ENCODE data around the gene MN1.

MN1 gene

DNA sequence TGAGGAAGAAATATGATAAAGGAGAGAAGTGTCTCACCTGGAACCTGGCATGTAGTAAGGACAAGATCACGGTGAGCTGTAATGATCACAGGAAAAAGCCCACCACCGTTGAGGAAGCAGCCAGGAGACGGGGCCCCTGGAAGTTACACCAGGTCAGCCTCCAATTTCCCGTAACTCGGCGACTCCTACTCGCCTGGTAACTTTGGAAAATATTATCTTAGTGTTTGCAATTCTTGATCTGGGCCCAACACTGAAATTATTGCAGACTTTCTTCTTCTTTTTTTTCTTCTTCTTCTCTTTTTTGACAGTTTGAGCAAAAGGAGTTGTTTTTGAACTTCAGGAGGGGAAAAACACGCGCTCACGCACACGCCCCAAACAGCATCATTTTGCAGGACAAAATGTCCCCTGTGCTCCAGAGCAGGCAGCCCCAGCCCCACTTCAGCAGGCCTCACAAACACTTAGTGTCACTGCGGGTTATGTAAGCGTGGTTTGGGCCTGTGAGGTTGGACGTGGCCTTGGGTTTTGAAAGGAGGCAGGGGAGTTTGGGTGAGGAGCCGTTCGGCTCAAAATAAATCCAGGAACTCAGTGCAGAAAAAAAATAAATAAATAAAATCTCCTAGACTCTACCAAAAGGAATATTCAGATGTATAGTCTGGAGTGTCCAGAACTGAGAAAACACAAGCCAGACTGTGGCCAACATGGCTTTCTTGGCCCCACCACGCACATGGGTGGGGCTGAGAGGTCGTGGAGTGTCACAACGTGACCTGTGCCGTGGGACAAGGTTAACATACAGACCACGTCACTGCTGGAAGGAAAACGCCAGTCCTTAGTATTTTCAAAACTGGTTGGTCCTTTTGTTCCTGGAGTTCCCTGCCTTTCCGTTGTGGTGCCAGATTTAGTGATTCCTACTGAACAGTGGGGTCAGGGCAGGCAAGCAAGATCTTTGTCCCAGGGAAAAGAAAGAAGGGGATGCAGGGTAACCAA, 26.3 kb upstream of the MN1 start:
- in situ Hi-C loops (cut with MboI; ENCODE audit: low sequenced_read_pairs): no loop called here

DNA sequence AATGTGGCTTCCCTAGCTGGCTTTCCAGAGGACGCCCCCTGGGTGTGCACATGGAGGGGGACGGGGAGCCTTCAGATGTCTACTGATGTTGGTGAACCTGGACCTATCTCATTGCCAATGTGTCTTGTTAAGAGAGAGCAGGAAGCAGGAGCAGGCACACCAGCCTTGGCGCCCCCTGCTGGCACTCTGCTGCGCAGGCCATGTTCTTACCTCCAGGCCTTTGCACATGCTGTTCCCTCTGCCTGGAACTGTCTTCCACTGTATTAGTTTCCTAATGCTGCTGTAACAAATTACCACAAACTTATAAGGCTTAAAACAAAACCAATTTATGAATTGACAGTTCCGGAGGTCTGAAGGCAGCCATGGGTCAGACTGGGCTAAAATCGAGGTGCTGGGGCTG, 23.6 kb upstream of the MN1 start:
- in situ Hi-C loops (cut with MboI; ENCODE audit: low sequenced_read_pairs): no loop called here

GRCh38 chr22:27823221-27823620, 21.7 kb upstream of the MN1 start:
- in situ Hi-C loops (cut with MboI; ENCODE audit: low sequenced_read_pairs): no loop called here

GRCh38 chr22:27820896-27821866, 19.6 kb upstream of the MN1 start:
- in situ Hi-C loops (cut with MboI; ENCODE audit: low sequenced_read_pairs): no loop called here

GRCh38 chr22:27816552-27816951, 15.0 kb upstream of the MN1 start:
- in situ Hi-C loops (cut with MboI; ENCODE audit: low sequenced_read_pairs): no loop called here

DNA sequence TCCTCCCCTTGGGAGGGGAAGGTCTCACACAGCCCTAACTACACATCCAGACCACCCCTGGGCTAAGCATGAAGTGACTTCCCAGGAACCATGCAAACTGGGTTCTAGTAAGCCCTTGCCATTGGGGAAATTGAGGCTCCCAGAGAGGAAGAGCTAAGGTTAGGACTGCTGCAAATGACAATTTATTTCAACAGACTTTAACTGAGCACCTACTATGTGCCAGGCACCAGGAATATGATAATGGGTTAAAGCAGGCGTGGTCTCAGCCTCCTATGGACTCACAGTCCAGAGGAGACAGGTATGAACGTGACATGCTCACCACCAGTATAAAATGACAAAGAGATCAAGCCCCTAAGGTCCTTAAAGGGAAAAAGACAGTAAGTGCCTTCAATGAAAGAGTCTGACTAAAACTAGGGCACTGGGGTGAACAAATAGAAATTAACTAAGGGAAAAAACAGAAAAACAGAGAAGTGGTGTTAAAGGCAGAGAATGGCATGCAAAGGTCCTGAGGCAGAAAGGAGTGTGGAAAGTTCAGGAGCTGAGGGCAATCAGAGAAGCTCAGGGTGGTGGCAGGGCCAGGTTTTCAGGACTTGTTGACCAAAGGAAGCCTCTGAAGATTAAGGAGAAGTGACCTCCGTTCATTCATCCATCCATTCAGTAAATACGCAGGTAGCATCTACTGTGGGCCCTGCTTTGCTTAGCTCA, 14.4 kb upstream of the MN1 start:
- in situ Hi-C loops (cut with MboI; ENCODE audit: low sequenced_read_pairs): no loop called here

GRCh38 chr22:27814993-27815392, 13.4 kb upstream of the MN1 start:
- in situ Hi-C loops (cut with MboI; ENCODE audit: low sequenced_read_pairs): no loop called here

GRCh38 chr22:27811778-27812177, 10.2 kb upstream of the MN1 start:
- in situ Hi-C loops (cut with MboI; ENCODE audit: low sequenced_read_pairs): no loop called here

DNA sequence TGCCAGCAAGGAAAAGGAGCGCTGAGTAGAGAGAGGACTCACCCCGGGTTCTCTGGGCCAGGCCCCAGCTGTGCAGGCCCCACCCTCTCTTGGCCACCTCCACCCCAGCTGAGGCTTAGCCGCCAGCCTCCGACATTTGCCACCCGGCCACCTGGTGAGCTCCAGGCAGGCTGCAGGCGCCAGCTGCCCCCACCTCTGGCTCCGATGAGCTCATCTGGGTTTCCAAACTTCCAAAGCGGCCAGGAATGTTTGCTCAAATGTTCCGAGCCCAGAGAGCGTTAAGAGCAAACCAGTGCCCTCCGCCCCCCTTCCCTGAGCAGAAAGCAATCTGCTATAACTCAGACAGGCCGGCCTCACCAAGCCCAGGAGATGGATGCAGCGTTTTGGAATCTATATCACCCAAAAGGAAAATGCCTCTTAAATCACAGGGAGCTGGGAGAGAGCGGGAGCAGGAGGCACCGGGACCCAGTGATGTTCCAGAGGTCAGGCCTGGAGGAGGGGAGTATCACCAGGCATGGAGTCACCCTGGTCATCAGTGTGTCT, 9.1 kb upstream of the MN1 start:
- in situ Hi-C loops (cut with MboI; ENCODE audit: low sequenced_read_pairs): no loop called here

- in situ Hi-C loops (cut with MboI; ENCODE audit: low sequenced_read_pairs): no loop called here
Measured at GRCh38 chr22:27809700-27810608, 8.4 kb upstream of the MN1 start.

DNA sequence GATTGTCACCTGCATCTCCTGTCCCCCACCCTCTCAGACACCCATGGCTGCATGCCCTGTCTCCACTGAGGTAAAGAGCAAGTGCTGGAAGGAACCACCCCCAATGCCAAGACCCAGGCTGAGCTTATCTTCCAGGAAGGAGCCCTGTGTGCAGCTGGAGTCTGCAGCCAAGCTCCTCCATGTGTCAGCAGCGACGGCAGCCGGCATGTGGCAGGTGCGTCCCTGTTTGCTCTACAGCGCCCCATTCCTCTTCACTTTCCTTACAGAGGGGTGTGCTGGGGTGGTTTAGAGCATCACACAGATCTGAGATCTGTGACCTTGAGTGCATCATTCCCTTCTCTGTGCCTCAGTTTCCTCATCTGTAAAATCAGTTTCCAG, 7.7 kb upstream of the MN1 start:
- in situ Hi-C loops (cut with MboI; ENCODE audit: low sequenced_read_pairs): no loop called here

GRCh38 chr22:27808451-27809225, 7.1 kb upstream of the MN1 start:
- in situ Hi-C loops (cut with MboI; ENCODE audit: low sequenced_read_pairs): no loop called here

- in situ Hi-C loops (cut with MboI; ENCODE audit: low sequenced_read_pairs): no loop called here
Measured at GRCh38 chr22:27805841-27806240, 4.3 kb upstream of the MN1 start.

DNA sequence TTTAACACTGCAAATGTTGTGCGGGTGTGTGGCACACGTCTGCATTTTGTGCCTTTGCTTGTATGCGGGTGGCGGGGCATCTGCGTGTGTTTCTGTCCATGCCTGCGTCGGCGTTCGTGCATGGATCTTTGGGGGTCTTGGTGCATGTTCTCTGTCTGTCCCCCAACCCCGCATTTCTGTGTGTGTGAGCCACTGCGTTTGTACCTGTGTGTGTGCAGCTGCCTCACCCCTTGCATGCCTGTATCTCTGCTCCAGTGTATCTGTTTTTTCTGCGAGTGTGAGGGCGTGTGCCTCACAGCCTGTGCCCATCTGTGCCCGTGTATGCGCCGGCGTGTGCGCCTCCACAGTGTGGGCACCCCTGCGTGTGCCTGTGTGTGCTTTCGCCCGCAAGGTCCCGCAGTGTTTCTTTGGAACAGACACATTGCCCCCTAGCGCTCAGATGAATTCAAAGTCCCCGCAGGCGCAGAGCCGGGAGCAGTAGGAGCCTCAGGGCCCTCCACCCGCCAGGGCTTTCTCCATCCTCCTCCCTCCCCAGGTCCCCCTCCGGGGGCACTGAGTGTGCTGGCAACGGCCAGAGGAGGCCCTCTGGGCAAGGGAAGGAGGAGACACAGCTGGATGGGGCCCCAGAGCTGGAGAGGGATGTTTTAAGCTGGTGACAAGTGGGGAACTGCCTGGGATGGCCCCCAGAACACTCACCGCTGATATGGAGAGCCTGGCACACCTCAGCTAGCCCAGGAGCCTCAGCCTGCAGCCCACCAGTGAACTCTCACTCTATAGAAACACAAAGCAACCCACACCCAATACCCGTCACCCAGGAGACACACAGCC, 3.1 kb upstream of the MN1 start:
- in situ Hi-C loops (cut with MboI; ENCODE audit: low sequenced_read_pairs): no loop called here

DNA sequence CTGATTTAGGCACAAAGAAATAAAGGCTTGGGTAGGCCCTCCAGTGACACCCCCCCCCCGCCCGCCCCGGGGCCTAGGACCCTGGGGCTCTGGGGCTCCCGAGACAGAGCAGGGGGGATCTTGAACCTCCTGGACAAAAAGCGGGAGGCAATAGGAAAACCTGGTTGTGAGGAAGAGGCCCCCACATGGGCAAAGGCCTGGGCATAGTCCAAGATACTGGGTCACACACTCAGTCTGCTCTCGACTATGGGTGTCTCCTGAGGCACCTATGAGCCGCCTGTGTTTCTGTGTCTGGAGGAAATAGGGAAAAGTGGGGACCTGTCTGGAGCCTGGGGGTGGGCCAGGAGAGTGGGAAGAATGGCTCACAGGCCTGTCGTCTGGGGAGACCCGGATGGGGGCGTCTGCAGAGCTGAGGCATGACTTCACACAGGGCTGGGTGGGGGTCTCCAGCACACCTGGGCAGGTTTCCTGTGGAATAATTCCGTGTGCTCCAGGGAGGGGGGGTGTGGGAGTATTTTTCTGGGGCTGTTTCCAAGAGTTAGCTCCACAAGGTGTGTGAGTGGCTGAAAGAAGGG, 2.4 kb upstream of the MN1 start:
- in situ Hi-C loops (cut with MboI; ENCODE audit: low sequenced_read_pairs): no loop called here

GRCh38 chr22:27802346-27803073, 954 bp upstream of the MN1 start:
- in situ Hi-C loops (cut with MboI; ENCODE audit: low sequenced_read_pairs): no loop called here

DNA sequence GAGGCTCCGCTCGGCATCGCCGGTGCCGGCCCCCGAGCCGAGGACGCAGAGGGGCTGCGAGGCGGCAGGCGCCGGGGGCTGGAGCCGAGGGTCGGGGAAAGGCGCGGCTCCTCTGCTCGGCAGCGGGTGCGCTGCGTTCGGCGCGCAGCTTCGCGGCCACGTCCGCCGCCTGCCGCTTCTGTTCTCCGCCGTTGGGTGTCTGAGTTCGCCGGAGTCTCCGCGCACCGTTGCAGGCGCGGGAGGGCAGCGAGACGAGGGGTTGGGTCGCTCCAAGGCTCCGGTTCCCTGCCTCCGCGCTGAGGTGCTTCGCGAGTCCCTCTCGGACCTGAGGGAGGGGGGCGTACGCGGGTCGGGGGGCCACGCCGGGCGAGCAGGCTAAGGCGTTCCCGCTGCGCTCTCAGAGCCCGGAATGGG, 347 bp downstream of the MN1 start:
- in situ Hi-C loops (cut with MboI; ENCODE audit: low sequenced_read_pairs): no loop called here

All from HL-60/S4 treated with phorbol 12-myristate 13-acetate at 8.2 ng/mL for 4 days and 3 days (cell line).